Measurements from ENCODE around the gene ZFP57.

Gene ZFP57

DNA sequence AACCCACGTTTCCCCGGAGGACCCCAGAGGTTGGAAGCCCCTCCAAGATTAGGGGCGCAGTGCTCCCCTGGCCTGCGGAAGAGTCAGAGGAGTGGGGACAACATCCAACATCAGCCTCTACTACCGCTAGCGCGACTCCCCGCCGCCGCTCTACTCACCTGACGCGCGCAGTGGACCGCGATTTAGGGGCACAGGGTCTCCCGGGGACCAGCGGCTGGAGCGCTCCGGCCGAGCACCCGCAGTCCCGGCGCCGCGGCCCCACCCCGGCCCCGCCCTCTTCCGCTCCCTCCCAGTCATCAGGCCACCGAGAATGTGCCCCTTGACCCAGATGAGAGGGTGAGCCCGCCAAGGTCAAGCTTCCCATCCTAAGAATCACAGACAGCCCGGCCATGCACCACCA lies at the start of gene ZFP57:
ZFP57 (minus strand) TSS at position 249 of the 400 bp plus-strand sequence. CDS start 4,149 bp downstream, outside the sequence.
- no peak for DNase-seq

DNA sequence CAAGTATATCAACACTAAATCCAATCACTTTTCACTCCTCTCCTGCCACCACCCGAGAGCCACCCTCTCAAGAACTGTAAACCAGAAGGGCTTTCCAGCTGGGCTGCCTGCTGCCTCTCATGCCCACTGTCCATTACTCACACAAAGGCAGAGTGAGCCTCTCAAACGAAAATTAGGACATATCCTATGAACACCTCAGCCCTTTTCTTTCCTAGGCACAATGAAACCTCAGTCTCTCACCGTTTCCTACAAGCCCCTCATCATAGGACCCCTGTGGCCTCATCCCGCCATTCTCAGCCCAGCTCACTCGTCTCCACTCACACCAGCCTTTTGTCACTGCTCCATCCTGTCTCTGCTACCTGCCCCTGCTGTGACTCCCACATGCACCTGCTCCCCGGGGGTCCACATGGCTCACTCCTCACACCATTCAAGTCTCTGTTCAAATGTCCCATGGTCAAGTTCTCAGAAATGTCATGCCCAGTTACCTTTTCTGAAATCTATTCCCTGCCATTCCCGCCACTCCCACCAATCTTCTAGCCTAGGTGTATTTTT lies 49.7 kb upstream of the ZFP57 start:
- DNase-seq: no peak

DNA sequence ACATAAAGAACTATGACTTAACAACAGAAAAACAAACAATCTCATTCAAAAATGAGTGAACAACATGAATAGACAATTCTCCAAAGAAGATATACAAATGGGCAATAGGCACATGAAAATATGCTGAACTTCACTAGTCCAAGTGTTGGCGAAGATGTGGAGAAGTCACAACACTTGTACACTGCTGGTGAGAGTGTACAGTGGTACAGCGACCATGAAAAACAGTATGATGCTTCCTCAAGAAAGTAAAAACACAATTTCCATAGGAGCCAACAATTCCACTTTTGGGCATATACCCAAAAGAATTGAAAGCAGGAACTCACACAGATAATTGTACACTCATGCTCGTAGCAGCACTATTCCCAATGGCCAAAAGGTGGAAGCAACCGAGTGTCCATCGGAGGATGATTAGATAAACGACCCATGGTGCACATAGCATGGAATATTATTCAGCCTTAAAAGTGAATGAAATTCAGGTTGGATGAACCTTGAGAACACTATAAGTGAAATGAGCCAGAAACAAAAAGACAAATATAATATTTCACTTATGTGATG lies 48.9 kb upstream of the ZFP57 start:
- no peak for DNase-seq

DNA sequence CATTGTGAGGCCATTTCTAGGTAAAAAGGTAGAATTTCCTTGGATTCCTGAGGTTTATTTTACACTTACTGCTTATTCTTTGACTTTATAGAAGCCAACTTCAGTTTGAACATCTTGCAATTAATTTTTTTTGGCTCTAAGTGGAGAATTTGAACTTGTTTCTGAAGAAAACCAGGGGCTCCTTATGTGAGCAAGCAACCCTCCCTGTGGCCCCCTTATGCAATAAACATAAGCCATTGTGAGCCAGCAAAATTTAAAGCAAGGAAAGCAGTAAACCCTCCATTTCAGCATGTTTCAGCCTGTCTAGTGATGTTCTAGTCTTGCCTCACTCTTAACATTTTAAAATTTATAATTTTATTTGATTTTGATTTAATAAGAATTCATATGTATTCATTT lies 47.9 kb upstream of the ZFP57 start:
- DNase-seq: no peak

DNA sequence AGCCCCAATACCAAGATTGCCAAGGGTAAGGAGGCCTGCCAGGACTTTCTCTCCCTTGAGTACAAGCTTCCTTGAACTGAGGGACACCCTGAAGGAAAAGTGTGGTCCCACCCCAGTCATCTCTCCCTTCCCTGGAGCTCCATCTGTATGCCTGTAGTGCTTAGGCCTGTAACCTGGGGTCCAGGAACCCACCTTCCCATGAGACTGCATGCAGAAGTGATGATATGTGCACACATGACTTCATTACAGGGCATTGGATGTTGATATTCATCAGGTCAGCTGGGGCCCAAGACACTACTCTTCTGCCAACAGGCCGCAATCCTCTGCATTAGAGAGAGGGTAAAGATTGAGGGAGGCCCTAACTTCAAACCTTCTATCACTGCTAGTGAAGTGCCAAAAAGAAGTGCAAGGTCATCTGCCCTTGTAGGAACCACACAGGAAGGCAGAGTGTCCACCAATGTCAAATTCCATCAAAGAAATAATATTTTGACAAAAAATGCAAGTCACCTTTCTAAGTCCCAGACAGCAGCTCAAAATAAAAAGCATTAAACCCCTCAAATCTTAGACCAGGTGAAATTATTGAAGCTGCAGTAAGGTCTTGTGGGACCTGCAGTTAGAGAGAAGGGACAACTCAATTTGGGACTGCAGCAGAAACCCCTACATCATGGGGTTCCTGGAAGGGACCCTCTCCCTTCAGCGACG lies 47.4 kb upstream of the ZFP57 start:
- DNase-seq: no peak

DNA sequence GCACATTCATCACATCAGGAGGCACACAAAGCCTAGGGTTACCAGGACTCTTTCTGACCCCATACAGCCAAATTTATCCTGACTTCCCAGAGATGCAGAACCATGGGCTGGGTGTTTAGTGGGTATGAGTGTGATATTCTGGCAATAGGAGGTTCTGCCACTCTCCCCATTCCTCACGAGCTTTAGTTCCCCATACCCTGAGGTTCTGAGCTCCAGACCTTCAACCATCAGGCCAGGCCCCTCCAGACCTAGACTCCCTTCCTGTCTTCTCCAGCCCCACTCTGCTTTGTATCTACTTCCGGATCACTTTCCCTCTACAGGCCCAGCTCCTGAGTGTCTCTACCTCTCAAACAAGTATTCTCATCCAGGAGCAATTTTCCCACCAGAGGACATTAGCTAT lies 46.7 kb upstream of the ZFP57 start:
- DNase-seq: no peak

DNA sequence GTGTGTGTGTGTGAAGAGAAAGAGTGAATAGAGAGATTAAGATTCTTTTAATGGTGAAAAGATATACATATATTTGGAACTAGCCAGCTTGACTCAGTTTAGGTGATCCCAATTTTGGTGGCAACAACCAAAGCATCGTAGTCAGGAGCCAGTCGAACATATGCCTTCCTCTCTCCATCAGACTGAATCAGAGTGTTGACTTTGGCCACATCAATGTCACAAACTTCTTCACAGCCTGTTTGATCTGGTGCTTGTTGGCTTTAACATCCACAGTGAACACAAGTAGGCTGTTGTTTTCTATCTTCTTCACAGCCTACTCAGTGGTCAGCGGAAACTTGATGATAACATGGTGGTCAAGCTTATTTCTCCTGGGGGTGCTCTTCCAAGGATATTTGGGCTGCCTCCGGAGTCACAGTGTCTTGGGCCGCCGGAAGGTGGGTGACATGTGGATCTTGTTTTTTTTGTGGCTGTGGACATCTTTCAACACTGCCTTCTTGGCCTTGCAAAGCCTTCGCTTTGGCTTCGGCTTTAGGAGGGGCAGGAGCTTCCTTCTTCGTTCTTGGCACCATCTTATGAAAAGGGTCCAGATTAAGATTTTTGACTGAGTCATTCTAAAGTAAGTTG lies 45.7 kb upstream of the ZFP57 start:
- no peak for DNase-seq

DNA sequence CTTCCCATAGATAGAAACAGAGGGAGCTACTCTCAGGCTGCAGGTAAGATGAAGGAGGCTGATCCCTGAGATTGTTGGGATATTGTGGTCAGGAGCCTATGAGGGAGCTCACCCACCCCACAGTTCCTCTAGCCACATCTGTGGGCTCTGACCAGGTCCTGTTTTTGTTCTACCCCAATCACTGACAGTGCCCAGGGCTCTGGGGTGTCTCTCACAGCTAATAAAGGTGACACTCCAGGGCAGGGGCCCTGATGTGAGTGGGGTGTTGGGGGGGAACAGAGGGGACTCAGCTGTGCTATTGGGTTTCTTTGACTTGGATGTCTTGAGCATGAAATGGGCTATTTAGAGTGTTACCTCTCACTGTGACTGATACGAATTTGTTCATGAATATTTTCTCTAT lies 45.0 kb upstream of the ZFP57 start:
- no peak for DNase-seq

DNA sequence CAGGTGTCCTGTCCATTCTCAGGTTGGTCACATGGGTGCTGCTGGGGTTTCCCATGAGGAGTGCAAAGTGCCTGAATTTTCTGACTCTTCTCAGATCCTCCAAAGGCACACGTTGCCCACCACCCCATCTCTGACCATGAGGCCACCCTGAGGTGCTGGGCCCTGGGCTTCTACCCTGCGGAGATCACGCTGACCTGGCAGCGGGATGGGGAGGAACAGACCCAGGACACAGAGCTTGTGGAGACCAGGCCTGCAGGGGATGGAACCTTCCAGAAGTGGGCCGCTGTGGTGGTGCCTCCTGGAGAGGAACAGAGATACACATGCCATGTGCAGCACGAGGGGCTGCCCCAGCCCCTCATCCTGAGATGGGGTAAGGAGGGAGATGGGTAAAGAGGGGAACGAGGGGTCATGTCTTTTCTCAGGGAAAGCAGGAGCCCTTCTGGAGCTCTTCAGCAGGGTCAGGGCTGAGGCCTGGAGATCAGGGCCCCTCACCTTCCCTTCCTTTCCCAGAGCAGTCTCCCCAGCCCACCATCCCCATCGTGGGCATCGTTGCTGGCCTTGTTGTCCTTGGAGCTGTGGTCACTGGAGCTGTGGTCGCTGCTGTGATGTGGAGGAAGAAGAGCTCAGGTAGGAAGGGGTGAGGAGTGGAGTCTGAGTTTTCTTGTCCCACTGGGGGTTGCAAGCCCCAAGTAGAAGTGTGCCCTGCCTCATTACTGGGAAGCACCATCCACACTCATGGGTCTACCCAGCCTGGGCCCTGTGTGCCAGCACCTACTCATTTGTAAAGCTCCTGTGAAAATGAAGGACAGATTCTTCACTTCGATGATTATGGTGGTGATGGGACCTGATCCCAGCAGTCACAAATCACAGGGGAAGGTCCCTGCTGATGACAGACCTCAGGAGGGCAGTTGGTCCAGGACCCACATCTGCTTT lies 44.3 kb upstream of the ZFP57 start:
- no peak for DNase-seq

DNA sequence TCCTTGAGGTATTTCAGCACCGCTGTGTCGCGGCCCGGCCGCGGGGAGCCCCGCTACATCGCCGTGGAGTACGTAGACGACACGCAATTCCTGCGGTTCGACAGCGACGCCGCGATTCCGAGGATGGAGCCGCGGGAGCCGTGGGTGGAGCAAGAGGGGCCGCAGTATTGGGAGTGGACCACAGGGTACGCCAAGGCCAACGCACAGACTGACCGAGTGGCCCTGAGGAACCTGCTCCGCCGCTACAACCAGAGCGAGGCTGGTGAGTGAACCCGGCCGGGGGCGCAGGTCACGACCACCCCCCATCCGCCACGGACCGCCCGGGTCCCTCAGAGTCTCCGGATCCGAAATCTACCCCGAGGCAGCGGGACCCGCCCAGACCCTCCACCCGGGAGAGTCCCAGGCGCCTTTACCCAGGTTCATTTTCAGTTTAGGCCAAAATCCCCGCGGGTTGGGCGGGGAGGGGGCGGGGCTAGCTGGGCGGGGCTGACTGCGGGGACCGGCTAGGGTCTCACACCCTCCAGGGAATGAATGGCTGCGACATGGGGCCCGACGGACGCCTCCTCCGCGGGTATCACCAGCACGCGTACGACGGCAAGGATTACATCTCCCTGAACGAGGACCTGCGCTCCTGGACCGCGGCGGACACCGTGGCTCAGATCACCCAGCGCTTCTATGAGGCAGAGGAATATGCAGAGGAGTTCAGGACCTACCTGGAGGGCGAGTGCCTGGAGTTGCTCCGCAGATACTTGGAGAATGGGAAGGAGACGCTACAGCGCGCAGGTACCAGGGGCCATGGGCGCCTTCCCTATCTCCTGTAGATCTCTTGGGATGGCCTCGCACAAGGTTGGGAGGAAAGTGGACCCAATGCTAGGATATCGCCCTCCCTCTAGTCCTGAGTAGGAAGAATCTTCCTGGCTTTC lies 43.0 kb upstream of the ZFP57 start:
- no peak for DNase-seq

DNA sequence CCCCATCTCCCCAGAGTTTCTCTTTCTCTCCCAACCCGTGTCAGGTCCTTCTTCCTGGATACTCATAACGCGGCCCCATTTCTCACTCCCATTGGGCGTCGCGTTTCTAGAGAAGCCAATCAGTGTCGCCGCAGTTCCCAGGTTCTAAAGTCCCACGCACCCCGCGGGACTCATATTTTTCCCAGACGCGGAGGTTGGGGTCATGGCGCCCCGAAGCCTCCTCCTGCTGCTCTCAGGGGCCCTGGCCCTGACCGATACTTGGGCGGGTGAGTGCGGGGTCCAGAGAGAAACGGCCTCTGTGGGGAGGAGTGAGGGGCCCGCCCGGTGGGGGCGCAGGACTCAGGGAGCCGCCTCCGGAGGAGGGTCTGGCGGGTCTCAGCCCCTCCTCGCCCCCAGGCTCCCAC lies 42.3 kb upstream of the ZFP57 start, which contains the start of gene HLA-F:
HLA-F (plus strand) TSS at position 173 of the 404 bp plus-strand sequence; CDS start at position 203, 30 bp downstream.
- DNase-seq: peak; percentile 79

DNA sequence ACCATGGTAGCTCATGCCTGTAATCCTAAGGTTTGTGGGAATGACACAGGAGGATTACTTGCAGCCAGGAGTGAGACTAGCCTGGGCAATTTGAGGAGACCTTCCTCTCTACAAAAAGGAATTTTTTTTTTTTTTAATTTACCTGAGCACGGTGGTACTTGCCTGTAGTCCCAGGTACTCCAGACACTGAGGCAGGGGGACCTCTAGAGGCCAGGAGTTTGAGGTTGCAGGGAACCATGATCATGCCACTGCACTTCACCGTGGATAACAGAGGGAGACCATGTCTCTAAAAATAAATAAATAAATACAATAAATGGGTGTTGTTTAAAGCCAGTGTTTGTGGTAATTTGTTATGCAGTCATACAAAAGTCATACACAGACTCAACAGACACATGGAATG lies 39.9 kb upstream of the ZFP57 start:
- DNase-seq: no peak

DNA sequence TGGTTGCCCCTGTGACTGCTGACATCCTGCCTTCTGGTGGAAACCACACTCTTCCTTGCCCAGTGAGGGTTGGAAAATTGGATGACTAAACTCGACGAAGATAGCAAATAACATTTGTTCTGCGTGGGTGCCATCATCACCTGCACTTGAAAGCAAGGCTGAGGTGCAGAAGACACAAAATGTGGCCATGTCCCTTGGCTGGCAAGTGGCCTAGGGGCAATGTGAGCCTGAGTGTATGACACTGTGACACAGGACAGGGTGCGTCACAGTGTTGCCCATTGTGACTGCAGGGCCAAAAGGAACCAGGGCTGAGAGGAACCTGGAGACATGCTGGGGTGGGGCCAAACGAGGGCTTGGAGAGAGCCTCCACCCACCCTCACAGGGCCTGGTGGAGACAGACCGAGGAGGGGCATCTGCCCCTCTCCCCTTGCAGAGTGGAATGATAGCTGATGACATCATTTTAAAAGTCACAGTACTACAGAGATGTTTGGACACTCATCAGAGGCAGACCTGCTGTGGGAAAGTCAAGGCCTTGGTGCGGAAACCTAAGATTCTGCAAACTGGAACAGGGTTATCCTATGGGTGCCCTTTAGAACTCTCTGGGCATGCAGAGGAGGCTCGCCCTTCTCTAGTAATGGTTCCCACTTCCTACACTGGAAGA lies 29.5 kb upstream of the ZFP57 start:
- no peak for DNase-seq

DNA sequence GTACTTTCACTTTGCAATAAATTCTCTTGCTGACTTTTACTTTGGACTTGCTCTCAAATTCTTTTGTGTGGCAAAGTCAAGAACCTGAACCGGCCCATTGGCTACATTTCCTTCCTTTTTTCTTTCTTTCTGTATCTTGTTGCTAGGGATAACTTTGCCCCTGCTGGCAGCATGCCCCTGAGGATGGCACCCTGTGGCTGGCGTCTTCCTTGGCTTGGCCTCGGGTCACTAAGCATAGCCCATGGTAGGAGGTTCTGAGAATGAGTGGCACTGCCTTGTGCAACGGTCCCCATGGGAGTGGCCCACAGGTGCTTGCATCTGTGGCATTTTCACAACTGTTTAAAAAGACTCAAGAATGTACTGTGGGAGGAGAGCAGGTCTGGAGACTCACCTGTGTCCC lies 28.2 kb upstream of the ZFP57 start:
- no peak for DNase-seq

DNA sequence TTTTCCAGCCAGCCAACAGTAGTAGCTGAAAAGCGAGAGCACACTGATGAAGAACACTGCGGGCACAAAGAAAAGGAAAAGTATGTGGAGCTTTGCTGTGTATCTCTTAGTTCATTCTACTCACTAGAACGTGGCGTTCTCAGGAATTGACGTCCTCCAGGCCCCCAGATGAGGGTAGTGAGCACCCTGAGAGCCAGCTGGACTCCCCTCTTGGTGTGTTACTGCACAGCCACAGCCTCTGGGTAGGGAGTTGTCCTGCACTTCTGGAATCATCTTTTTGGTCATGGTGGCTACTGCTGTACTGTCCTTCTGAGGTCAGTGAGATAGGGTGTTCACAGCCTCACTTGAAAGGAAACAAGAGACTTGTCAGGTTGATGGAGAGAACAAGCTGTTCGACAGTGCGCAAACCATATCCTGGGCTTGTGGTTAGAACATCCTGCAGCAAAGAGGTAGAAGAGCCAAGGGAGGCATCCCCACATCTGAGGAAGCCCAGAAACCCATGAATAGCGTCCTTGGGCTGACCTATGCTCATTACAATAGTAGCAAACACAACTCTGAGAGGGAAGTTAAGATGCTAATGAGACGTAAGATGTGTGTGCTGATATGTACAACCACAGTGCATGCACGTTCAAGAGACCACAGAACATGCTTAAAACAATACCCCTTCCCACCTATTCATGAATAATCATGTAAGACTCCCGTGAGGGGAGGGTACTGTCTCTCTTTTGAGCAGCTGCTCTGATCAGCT lies 27.7 kb upstream of the ZFP57 start:
- DNase-seq: no peak

DNA sequence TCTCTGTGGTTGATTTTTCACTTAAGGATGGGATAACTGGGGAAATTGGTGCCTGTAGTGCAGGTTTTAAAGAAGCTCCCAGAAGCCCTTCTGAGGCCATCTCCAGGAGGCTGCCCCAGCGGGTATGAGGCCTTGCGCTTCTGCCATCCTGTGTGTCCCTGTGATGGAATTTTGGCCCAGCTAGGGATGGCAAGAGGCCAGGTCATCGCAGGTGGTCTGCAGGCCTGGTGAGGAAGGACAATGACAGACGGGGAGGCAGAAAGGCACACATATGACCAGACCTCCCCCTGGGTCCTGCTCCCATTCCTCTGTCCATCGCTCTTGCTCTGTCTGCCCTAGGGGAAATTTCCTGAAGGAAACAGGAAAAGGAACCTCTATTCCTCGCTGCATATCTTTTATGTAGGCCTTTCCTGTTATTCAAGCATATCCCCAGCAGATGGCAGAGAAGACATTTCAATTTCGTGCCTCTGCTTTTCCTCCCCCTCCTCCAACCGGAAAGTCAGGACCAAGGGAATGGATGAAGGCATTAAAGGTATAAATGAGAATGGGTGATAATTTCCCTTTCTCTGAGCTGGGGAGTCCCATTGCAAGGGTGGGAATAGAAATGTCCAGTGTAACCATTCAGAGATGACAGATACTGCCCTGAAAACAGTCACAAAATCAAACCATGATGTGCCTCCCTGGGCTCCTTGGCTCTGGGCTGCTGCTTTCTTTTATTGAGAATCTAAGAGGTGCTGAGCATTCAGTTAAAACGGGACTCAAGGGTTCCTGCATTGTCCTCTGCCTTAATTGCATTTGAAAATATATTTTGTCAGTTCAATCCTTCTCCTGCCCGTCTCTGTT lies 24.7 kb upstream of the ZFP57 start:
- no peak for DNase-seq

DNA sequence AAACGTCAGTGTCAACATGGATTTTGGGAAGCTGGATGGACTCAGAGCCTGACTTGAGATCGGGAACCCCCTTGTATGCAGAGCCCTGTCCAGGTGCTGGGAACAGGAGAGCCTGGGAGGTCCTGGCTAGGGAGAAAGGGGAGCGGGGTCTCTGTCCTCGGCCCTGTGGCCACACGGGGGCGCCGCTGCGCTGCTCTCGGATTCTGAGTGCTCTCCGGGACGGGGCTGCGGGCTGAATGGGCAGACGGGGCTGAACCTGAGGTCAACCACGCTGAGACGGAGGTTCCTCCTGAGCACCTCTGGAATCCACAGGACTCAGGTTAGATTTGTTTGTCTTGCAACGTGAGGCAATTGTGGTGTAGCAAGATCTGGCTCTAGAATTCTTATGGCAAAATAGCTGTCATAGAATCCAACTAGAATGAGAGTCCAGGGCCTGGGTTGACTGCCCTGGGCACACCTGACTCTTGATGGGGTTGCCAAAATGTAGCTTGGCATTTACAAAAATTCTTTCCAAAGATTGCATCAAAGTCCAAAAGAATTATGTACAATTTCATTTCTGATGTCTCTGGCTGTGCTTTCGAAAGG lies 21.7 kb upstream of the ZFP57 start:
- peak; percentile 64 for DNase-seq

DNA sequence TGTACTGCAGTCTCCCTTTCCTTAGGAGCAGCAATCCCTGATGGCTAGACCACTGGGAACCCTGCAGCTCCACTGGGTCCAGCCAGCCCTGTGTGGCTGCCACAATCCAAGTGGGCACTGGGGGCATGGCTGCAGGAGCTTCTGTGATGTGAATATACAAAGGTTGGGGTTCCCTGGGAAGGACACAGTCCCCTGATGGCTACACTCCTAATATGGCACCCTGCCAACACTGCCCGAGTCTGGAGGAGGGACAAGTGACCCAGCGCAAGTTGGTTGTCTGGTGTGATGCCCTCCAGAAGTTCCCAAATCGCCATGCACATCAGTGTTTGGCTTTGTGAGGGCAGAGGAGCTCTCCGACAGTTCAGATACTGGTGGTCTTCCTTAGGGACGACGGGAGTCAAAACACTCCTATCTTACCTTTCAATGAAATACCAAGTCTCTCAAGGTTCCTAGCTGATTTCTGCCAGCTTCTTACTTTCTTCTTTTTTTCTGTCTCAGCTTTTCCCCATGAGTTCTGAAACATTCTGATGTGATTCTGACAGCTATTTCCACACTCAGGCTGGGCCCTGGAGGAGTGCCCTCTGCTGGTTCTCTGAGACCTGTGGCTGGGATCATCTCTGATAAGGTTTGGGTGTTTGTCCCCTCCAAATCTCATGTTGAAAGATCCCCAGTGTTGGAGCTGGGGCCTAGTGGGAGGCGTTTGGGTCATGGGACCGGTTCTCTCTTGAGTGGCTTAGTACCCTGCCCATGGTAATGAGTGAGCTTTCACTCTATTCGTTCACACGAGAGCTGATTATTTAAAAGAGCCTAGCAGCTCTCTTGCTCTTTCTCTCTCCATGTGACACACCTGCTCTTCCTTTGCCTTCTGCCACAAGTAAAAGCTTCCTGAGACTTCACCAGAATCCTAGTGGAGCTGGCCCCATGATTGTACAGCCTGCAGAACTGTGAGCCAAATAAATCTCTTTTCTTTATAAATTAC lies 15.5 kb upstream of the ZFP57 start:
- DNase-seq: no peak
